Renal pelvis (tissue), 4 donors: Measurements from ENCODE around the gene SEC14L1. TPM values are rescaled to one million over a fixed set of nuclear protein-coding genes. Genes with fewer than 3 reads are reported as not detected.

ENCODE experiments used
- DNase-seq: peaks from one replicate; pipeline ENCODE4 v3.0.0-alpha.2; 2013
- polyA plus RNA-seq, 3 donors: library from polyadenylated mRNA; unstranded; fragments of 120-200 nt; gene quantifications; one replicate each; pipeline ENCODE4 v1.2.1, GENCODE V29; 2013; ENCODE audit not compliant: insufficient read length in 3 of 3

The SEC14L1 gene
- polyA plus RNA-seq, 3 donors, result 90.1 to 99.0 (median 94.1) TPM

- no peak for DNase-seq
These were observed 47.6 kb downstream of the SEC14L1 start for GRCh38 chr17:77188084-77189066.

- no peak for DNase-seq
These were observed 48.4 kb downstream of the SEC14L1 start for GRCh38 chr17:77189148-77189547.

GRCh38 chr17:77190576-77190975 is 49.8 kb downstream of the SEC14L1 start:
- DNase-seq, result no peak

DNA sequence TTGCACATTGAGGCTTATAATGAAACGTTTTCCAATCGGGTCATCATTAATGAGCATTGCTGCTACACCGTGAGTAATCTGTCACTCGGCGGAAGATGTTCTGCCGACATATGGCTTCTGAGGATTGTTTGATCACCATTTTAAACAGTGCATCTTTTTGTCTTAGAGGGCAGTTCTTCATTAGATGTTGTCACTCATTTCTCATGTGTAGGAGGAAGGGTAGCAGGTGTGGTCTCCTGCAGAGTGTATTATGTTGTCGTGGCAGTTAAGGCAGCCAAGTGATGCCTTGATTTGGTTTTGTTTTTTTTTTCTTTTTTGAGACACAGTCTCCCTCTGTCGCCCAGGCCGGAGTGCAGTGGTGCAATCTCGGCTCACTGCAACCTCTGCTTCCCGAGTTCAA is 50.5 kb downstream of the SEC14L1 start:
- DNase-seq, result no peak

DNA sequence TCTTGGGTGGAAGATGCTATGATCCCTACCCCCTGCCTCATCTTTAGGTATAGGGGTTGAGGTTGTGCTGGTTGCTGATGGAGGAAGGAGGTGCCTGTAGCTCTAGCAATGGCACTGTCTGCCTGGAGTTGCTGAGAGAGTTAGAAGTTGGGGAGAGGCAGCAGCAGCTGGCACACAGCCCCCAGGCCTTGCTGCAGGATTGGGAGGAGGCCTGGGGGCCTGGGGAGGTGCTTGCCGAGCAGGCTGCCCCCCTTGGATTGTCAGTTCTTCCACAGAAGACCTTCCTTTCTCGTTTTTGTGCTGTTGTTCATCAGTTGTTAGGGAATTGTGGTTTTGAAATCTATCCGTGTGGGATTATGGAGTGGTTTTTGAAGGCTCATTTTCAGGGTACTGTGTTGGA is 52.9 kb downstream of the SEC14L1 start:
- no peak for DNase-seq

GRCh38 chr17:77194179-77194578 is 53.4 kb downstream of the SEC14L1 start:
- DNase-seq, result no peak

DNA sequence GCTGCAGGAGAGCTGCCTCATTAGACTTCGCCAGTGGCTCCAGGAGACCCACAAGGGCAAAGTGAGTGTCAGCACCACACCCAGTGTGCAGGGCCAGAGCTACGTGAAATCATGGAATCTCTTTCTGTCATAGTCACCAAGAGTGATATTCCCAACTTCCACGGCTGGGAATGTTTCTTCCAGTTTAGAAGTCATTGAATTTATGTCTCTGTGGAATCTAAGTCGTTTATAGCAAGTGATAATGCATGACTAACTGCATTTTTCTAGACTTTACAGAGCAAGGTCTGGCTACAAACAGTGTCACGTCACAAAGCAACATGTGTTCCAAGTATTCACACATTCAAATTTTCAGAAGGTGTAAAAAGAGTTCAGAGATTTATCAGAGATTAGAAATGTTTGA is 55.5 kb downstream of the SEC14L1 start:
- no peak for DNase-seq

DNA sequence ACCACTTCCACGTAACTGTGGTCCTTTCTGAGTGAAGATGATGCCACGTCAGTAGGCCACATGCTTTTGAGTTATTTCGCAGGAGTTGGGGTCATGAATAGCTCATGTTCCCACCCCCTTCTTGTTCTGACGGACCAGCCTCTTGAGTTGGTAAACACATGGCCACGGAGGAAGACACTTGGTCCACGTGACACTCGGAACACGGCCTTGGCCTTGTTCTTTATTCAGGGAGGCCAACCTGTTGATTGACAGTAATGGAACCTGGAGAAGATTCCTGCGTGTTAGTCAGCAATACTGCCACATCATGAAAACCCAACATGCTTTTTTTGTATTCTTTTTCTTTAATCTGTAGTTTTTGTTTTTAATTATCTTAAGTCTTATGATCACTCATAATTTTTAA is 56.3 kb downstream of the SEC14L1 start:
- no peak for DNase-seq

GRCh38 chr17:77200711-77201110 is 59.9 kb downstream of the SEC14L1 start:
- no peak for DNase-seq

DNA sequence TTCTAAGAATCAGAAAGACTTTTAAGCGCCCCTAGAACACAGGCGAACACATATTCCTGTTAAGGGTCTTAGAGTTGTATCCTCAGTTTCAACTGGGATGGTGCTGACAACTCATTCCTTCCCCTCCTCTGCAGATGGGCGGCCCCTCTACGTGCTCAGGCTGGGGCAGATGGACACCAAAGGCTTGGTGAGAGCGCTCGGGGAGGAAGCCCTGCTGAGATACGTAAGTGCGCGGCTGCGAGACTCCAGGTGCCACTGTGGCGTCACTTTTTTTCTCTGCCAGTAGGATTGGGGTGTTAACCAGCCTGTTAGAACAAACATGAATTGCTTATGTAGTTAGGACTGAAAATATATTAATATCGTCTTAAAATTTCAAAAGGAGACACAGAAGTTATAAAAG is 62.7 kb downstream of the SEC14L1 start:
- DNase-seq, result no peak

DNA sequence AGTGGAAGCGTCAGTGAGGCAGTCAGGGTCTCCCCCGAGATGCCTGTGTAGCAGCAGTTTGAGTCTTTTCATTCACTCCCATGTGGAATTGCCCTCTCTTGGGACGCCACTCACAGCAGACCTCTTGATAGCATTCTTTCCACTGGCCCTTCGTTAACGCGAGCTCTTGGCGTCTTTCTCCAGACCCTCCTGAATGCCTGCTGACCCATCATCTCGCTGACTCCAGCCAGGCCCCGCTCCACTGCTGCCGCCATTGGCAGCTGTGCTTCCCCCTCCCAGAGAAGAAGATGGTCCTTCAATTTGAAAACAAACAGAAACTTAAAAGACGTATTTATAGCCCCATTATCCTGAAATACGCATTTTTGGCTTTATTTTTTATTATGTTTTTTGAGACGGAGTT is 63.1 kb downstream of the SEC14L1 start:
- DNase-seq, result no peak

- DNase-seq, result no peak
These were observed 63.8 kb downstream of the SEC14L1 start for GRCh38 chr17:77204536-77204935.

GRCh38 chr17:77205396-77206125 is 64.8 kb downstream of the SEC14L1 start:
- DNase-seq, result no peak

GRCh38 chr17:77206158-77206956 is 65.6 kb downstream of the SEC14L1 start:
- DNase-seq, result no peak

DNA sequence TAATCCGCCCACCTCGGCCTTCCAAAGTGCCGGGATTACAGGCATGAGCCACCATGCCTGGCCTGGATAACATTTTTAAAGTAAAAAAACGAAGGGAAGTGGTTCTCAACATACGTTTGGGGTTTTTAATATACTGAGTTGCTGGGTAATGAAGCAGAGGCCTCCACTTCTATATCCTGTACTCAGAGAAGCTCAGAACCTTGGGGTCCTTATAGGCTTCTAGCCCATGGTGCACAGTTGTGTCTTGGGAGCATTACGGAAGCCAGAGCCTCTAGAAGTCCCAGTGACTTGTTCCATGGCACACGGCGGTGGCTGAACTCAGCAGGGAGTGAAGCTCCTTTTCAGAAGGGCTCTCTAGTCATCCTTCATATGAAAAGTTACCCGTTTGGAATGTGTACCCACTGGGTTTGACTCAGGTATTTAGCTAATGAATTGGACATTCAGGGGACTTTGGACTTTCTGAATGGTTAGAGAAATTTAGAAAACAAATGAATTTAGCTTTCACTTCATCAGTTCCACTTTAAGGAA is 67.0 kb downstream of the SEC14L1 start:
- DNase-seq, result no peak

DNA sequence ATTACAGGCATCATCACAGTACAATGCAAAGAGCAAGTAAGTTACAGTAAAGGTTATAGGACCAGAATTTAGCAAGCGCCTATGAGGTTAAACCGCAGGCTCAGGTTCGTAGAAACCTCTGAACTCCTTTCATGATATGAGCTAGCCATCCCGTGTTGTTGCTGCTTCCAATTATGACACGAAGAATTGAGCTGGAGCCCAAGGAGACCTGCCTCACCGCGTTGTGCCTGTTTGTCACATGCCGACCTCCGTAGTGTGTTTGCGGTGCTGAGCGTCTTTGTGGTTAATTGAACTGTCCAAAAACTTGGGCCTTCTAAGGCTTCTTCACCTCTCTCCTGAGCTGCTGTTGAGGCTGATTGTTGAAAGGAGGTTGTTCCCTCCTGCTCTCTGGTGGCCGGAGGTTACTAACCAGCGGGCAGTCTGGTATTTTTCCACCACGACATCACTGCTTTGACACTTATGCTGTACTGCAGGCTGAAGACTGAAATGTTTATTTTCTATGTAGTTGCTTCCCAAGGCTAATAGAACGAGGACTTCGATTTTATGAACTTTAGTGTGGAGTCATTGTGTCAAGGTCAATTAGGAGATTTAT is 67.5 kb downstream of the SEC14L1 start:
- DNase-seq, result no peak

GRCh38 chr17:77208856-77209255 is 68.1 kb downstream of the SEC14L1 start:
- no peak for DNase-seq

GRCh38 chr17:77209330-77209748 is 68.6 kb downstream of the SEC14L1 start:
- DNase-seq, result no peak

GRCh38 chr17:77210331-77210730 is 69.6 kb downstream of the SEC14L1 start:
- DNase-seq, result no peak

DNA sequence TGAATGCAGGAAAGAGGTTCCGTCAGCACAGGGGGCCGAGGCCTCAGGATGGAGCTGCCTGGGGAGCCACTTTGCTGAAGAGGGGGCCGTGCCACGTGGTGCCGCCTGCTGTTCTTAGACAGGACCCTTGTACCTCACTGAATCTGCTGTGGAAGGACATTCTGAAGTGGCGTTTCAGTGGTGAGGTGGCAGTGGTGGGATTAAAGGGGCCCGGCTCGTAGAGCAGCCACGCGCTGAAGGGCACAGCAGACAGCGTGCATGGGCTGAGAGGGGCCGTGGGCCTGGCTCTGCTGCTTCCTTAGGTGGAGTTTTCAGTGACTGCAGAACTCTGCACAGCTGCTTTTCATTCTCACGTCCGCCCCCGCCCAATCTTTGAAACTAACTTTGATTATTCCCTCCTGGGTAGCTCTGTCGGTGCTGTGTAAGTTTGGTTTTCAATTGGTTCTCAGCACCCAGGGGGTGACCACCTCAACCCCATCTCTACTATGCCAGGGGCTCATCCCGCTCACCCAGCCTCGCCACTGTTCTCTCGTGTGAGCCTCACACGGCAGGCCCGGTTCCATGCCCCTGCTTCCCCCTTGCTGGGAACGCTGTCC is 70.3 kb downstream of the SEC14L1 start:
- DNase-seq, result no peak

GRCh38 chr17:77211681-77212080 is 70.9 kb downstream of the SEC14L1 start:
- no peak for DNase-seq
